Endothelial cell of umbilical vein (primary cell): ENCODE measurements around the gene BICRA. TPM values are rescaled to one million over a fixed set of nuclear protein-coding genes. Genes with fewer than 3 reads are reported as not detected.

ENCODE experiments used
- BruUV-seq: library from RNA; stranded (reverse); fragments of 400-500 nt; replicated peaks from 2 replicates; lab custom pipeline; 2021; lab: Mats Ljungman, UMichigan
- CTCF ChIA-PET: fragments of 300-600, 350-600 bp; sonication (Branson Sonifier 250); formaldehyde crosslinking; loops from one replicate; lab custom pipeline; 2021; ENCODE audit warnings: antibody characterized with exemption, inconsistent platforms; lab: Charles Lee
- POLR2A ChIA-PET: fragments of 300-600, 350-600 bp; sonication (Branson Sonifier 250); formaldehyde crosslinking; loops from one replicate; lab custom pipeline; 2021; ENCODE audit warnings: antibody characterized with exemption, inconsistent platforms; lab: Charles Lee
- DNase-seq: peaks from one replicate; pipeline ENCODE4 v3.0.0-alpha.2; 2011; ENCODE audit warnings: low read depth, low spot score
- FAIRE-seq: peaks from 2 replicates; lab custom pipeline; 2011; peaks lifted over from hg19 to GRCh38; lab: Jason Lieb, UNC
- H2AFZ ChIP-seq: 2 replicates; pipeline ENCODE4 v1.6.0; 2012; ENCODE audit warnings: low read depth, low read length, control low read depth, inconsistent platforms
- H3K27ac ChIP-seq: 2 replicates; pipeline ENCODE4 v1.5.1; 2011; ENCODE audit warnings: low read depth, mild to moderate bottlenecking, control low read depth, low read length, moderate library complexity; ENCODE audit not compliant: insufficient read depth
- H3K27me3 ChIP-seq, 2 experiments: 2 replicates each; pipeline versions ENCODE4 v1.6.0 to v1.6.1; 2011; ENCODE audit warnings: low read length in 2 of 2, mixed read lengths in 1 of 2; ENCODE audit not compliant: control insufficient read depth in 2 of 2, insufficient read depth in 2 of 2
- H3K36me3 ChIP-seq, 2 experiments: 2 replicates in 1 of 2; 3 replicates in 1 of 2; pipeline ENCODE4 v1.5.1; 2011; ENCODE audit warnings: low read length in 2 of 2, mild to moderate bottlenecking in 1 of 2, moderate library complexity in 1 of 2; ENCODE audit not compliant: control insufficient read depth in 2 of 2, insufficient read depth in 2 of 2; ENCODE audit errors: extremely low read depth in 1 of 2
- H3K4me1 ChIP-seq: 3 replicates; pipeline ENCODE4 v1.5.1; 2011; ENCODE audit warnings: mild to moderate bottlenecking, low read length; ENCODE audit not compliant: control insufficient read depth, insufficient read depth; ENCODE audit errors: extremely low read depth
- H3K4me2 ChIP-seq: 2 replicates; pipeline ENCODE4 v1.6.1; 2011; ENCODE audit warnings: low read length, control low read depth, mixed read lengths; ENCODE audit not compliant: insufficient read depth
- H3K4me3 ChIP-seq, 3 experiments: fragments of 200-600 bp in 1 of 3; sonication (generic), shearing (Covaris generic) in 1 of 3; replicated peaks in 1 of 3; 2 replicates each; pipeline ENCODE4 v1.5.1; 2011 to 2016; ENCODE audit warnings: control low read depth in 3 of 3, low read length in 3 of 3, mild to moderate bottlenecking in 2 of 3, inconsistent platforms in 1 of 3, low read depth in 1 of 3, moderate library complexity in 1 of 3; ENCODE audit not compliant: insufficient read depth in 1 of 3
- H3K79me2 ChIP-seq: 2 replicates; pipeline ENCODE4 v1.6.0; 2012; ENCODE audit warnings: low read length, inconsistent platforms; ENCODE audit not compliant: control insufficient read depth, insufficient read depth
- H3K9ac ChIP-seq: replicated peaks from 2 replicates; pipeline ENCODE3; 2011; ENCODE audit warnings: low read length, control low read depth; ENCODE audit not compliant: insufficient read depth; ENCODE audit errors: extremely low read depth
- H3K9me1 ChIP-seq: replicated peaks from 3 replicates; pipeline ENCODE4 v1.6.0; 2011; ENCODE audit warnings: mild to moderate bottlenecking, low read length; ENCODE audit not compliant: control insufficient read depth, insufficient read depth; ENCODE audit errors: extremely low read depth
- H3K9me3 ChIP-seq: replicated peaks from 2 replicates; pipeline ENCODE4 v1.5.1; 2012; ENCODE audit warnings: low read length, inconsistent platforms; ENCODE audit not compliant: control insufficient read depth, insufficient read depth
- H4K20me1 ChIP-seq: replicated peaks from 2 replicates; pipeline ENCODE3; 2011; ENCODE audit warnings: mild to moderate bottlenecking, low read length; ENCODE audit not compliant: control insufficient read depth, insufficient read depth; ENCODE audit errors: extremely low read depth
- GATA2 ChIP-seq: IDR thresholded peaks from 2 replicates; pipeline ENCODE4 v1.7.0; 2011; ENCODE audit warnings: low read depth, mild to moderate bottlenecking, moderate library complexity, mixed read lengths, low read length; ENCODE audit not compliant: insufficient read length, insufficient read depth
- JUN ChIP-seq: IDR thresholded peaks from 2 replicates; pipeline ENCODE4 v1.6.1; 2011; ENCODE audit warnings: borderline replicate concordance, low read depth; ENCODE audit not compliant: insufficient read length, insufficient read depth
- MYC ChIP-seq: IDR thresholded peaks from one replicate; pipeline ENCODE4 v1.6.1; 2011; ENCODE audit warnings: mild to moderate bottlenecking, low read depth, low read length
- POLR2A ChIP-seq: IDR thresholded peaks from 2 replicates; pipeline ENCODE4 v1.6.1; 2012; ENCODE audit warnings: low read depth, mild to moderate bottlenecking, control low read depth, low read length
- POLR2AphosphoS5 ChIP-seq: IDR thresholded peaks from 2 replicates; pipeline ENCODE4 v1.6.1; 2012; ENCODE audit warnings: low read depth, mild to moderate bottlenecking, control low read depth, low read length, moderate library complexity; ENCODE audit not compliant: insufficient read depth
- dilution Hi-C: fragments of 300-500 bp; cut with MboI; formaldehyde crosslinking; loops from one replicate; pipeline ENCODE4 v1.15.0; 2019; ENCODE audit warnings: low sequenced_read_pairs; ENCODE audit not compliant: extremely low pct_ligation_motif_present
- intact Hi-C: fragments of 100-400 bp; cut with micrococcal nuclease; formaldehyde crosslinking; loops from one replicate; pipeline ENCODE4 v1.10.0; 2022
- polyA plus RNA-seq, 4 experiments: library from polyadenylated mRNA; depleted of rRNA in 3 of 4; stranded (reverse) in 3 of 4; unstranded in 1 of 4; fragments of >200 nt; gene quantifications; 2 replicates each; pipeline versions ENCODE4 v1.2.1 to v1.2.3, GENCODE V29; 2011 to 2012; ENCODE audit warnings: missing spikeins in 1 of 4
- total RNA-seq: library from RNA; stranded (reverse); gene quantifications from 2 replicates; pipeline ENCODE4 v1.2.3, GENCODE V29; 2021
- TF ChIP-seq, protein P1 (sequence below): IDR thresholded peaks from 2 replicates; pipeline ENCODE4 v1.6.1; 2011; ENCODE audit not compliant: insufficient read depth, insufficient read length

The BICRA gene
- total and polyA plus RNA-seq, 2 donors (not counting 3 experiments of a cell fraction or from before 2014, with no cell fraction given), result 3.8 to 20.5 TPM

GRCh38 chr19:47603706-47604565 is 5.0 kb upstream of the BICRA start:
- dilution Hi-C loops (no loop called here), intact Hi-C loops (no loop called here)
- H3K79me2 ChIP-seq, result peaks cover 2% of the 10 kb centered on the region
- FAIRE-seq, result no peak
- no peak overlapping the region for H3K27ac ChIP-seq
- H3K9me3 ChIP-seq, result no peaks in the 10 kb centered on the region
- H3K4me3 ChIP-seq, result no peak overlapping the region
- no peak overlapping the region for H3K4me2 ChIP-seq
- H3K36me3 ChIP-seq, result no peaks in the 10 kb centered on the region
- H3K4me1 ChIP-seq, result peaks cover 17% of the 10 kb centered on the region
- no peaks in the 10 kb centered on the region for H4K20me1 ChIP-seq
- POLR2A ChIA-PET, result no interaction called here
- no peaks in the 10 kb centered on the region for H3K9me1 ChIP-seq
- H3K9ac ChIP-seq, result no peak overlapping the region
- no peak for TF ChIP-seq GATA2
- TF ChIP-seq, protein P1, sequence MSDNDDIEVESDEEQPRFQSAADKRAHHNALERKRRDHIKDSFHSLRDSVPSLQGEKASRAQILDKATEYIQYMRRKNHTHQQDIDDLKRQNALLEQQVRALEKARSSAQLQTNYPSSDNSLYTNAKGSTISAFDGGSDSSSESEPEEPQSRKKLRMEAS, result no peak
- TF ChIP-seq POLR2A, result no peak
- no peak for TF ChIP-seq POLR2AphosphoS5
- TF ChIP-seq JUN, result no peak
- DNase-seq, result no peak
- no peak overlapping the region for H2AFZ ChIP-seq
- no peaks in the 10 kb centered on the region for H3K27me3 ChIP-seq
- BruUV-seq, result no TSS peak
- CTCF ChIA-PET, result interaction anchor here (1.3 kb wide), 1 partner anchor 63 kb away, joined by 3 read pairs; no protein-coding TSS in a partner anchor

DNA sequence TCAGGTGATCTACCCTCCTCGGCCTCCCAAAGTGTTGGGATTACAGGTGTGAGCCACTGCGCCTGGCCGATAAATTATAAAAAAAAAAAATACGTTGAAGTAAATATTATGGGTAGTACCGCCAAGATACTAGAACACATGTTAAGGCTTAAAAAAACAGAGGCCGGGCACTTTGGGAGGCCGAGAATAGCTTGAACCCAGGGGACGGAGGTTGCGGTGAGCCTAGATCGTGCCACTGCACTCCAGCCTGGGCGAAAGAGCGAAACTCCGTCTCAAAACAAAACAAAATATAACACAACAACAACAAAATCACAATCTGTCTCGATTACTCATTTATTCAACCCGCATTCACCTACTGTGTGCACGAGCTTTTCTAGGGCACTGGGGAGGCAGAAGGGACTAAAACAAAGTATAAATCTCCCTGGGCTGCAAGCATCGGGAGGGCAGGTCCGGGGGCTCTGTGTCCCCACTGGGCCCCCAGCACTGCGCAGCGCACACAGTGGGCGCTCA is 1.3 kb upstream of the BICRA start:
- no peaks in the 10 kb centered on the region for H4K20me1 ChIP-seq
- H3K79me2 ChIP-seq, result peaks cover 39% of the 10 kb centered on the region
- ChIA-PET CTCF (interaction anchor here (1.8 kb wide), 1 partner anchor 171 kb away, joined by 4 read pairs; no protein-coding TSS in a partner anchor), POLR2A (interaction anchor here (0.6 kb wide), 1 partner anchor 8 kb away, joined by 9 read pairs; no protein-coding TSS in a partner anchor)
- intact Hi-C loops, result loop anchor here (1.0 kb wide), 3 partner anchors 7 to 92 kb away; partner anchors contain the start of gene NAPA
- peak overlapping the region; percentile 71 for H3K4me2 ChIP-seq
- DNase-seq, result no peak
- H3K9me1 ChIP-seq, result no peaks in the 10 kb centered on the region
- no TSS peak for BruUV-seq
- peak overlapping the region; percentile 97 for H3K9ac ChIP-seq
- no peak for FAIRE-seq
- H3K9me3 ChIP-seq, result no peaks in the 10 kb centered on the region
- peak overlapping the region; percentile 90 for H3K27ac ChIP-seq
- H3K36me3 ChIP-seq, result no peaks in the 10 kb centered on the region
- peak overlapping the region; percentile 67 to 92 (median 91) for H3K4me3 ChIP-seq
- dilution Hi-C loops, result no loop called here
- no peak for TF ChIP-seq JUN
- TF ChIP-seq MYC, result no peak
- no peak for TF ChIP-seq POLR2A
- H3K4me1 ChIP-seq, result peaks cover 18% of the 10 kb centered on the region
- H2AFZ ChIP-seq, result peak overlapping the region; percentile 15
- no peaks in the 10 kb centered on the region for H3K27me3 ChIP-seq
